Left forelimb (tissue), 1 donor: ENCODE results near the gene SLC9A3.
A peak's percentile ranks its signal among the peaks of the same experiment; 100 is the strongest.

ENCODE experiments used
- DNase-seq: peaks from one replicate; pipeline ENCODE4 v3.0.0-alpha.2; 2018; ENCODE audit warnings: low spot score

SLC9A3 gene

GRCh38 chr5:442335-443238, 81.7 kb downstream of the SLC9A3 start, which contains the start of gene EXOC3:
EXOC3 (plus strand) TSS chr5:443176; CDS start chr5:446206, 3,030 bp downstream.
- peak; percentile 90 for DNase-seq

GRCh38 chr5:441996-442334, 82.3 kb downstream of the SLC9A3 start:
- no peak for DNase-seq

DNA sequence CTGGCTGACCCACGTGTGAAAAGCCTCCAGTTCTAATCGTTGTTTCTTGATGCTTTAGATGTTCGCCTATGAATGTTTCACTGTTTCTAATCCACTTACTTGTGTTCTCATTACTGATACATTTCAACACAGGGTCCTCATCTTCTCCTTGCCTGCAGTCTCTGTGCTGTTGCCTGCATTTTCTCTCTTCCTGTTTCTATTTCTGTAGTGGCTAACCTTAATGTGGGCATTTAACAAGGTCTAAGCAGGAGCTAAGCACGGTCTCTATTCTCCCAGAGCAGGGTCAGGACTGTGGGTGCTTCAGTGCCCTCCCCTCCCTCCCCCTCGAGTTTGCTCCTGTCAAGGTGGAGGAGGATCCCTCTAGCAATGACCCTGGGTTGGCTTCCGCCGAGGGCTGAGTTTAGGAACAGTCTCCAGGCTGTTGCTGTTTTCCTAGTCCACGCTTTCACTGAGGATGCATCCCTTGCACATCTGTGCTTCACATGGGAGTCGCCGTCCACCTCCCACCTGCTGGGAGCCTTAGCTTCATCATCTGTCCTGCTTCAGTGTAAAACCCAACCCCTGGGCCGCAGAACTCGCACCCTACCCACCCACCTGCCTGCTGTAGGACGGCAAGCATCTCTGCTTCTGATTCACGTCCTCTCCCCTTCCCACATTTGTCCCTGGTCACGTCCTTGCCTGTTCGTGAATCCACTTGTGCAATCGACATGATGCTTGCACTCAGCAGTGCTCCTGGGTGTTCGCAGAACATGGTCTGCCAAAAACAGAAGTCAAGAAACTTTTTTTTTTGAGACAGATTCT, 83.6 kb downstream of the SLC9A3 start:
- no peak for DNase-seq

DNA sequence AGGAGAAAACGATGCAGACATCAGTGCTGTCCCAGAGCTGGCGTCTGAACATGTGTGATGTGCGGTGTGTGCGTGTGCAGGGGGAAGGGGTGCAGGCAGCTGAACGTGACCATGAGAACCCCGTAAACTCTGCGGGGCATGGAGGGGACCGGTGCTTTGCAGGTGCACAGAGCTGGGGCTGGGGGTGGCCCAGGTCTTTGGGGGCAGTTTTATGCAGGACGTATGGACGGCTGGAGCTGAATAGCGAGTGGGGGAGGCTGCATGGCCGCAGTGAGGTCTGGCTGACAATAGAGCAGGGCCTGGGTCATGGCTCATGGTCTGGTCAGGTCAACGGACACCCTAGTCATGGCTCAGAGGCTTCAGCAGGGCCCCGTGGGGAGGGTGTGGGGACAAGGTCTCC, 84.6 kb downstream of the SLC9A3 start:
- no peak for DNase-seq

- DNase-seq = no peak
These were observed 85.1 kb downstream of the SLC9A3 start for GRCh38 chr5:439181-439580.

- no peak for DNase-seq
These were observed 85.7 kb downstream of the SLC9A3 start for GRCh38 chr5:438481-438981.

GRCh38 chr5:437281-437771, 86.9 kb downstream of the SLC9A3 start:
- no peak for DNase-seq

- no peak for DNase-seq
These were observed 87.6 kb downstream of the SLC9A3 start for GRCh38 chr5:436641-436975.

GRCh38 chr5:435961-436640, 88.1 kb downstream of the SLC9A3 start:
- no peak for DNase-seq

GRCh38 chr5:435156-435790, 89.0 kb downstream of the SLC9A3 start:
- no peak for DNase-seq

DNA sequence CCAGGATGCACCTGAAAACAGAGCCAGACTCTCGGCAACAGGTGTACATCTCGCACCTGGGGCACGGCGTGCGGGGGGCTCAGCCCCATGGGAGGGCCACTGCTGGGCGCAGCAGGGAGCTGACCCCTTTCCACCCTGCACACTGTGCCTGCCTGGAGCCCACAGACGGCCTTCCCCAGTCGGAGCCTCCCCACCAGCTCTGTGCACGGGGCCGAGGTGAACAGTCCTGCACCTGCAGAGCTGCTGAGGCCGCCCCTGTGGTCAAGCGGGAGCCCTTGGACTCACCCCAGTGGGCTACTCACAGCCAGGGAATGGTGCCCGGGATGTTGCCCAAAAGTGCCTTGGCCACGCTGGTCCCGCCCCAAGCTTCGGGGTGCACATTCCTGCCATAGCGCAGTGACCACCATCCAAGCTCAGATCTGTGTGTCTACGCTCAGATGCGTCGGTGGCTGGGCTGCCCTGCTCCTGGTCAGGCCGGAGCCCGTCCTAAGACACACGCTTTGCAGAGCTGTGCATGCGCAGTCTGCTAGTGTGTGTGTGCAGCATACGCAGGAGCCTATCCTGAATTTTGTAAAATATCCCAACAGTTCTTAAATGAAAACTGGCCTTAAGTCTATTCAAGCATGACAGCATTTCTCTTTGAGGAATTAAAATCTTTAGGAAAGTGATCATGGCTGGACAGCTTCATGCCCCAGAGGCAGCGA, 89.7 kb downstream of the SLC9A3 start:
- no peak for DNase-seq

DNA sequence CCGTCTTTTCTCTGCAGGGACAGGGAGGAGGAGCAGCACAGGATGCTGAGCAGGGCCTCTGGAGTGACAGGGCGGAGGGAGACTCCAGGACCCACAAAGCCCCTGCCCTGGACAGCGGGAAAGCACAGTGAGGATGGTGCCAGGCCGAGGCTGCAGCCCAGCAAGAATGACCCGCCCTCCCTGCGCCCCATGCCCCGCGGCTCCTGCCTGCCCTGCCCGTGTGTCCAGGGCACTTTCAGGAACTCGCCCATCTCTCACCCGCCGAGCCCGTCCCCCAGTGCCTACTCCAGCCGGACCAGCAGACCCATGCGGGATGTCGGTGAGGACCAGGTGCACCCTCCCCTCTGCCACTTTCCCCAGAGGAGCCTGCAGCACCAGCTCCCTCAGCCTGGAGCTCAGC, 90.4 kb downstream of the SLC9A3 start:
- DNase-seq = no peak

GRCh38 chr5:432928-433791, 91.1 kb downstream of the SLC9A3 start:
- no peak for DNase-seq

- DNase-seq = no peak
These were observed 91.9 kb downstream of the SLC9A3 start for GRCh38 chr5:432201-432927.

DNA sequence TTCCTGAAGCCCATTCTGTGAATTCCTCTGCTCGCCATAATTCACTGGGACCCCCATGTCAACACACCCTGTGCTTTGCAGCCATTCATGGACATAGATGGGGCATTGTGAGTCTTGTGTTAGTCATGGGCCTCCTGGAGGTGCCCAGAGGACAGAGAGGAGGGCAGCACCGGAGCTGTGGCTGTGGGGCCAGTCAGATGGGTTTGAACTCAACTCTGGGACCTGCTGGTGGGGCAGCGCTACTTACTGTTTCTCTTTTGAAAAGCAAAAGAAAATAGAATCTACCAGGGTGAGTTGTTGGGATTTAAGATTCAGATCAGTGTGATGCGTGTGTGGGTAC, 92.6 kb downstream of the SLC9A3 start:
- DNase-seq = no peak

DNA sequence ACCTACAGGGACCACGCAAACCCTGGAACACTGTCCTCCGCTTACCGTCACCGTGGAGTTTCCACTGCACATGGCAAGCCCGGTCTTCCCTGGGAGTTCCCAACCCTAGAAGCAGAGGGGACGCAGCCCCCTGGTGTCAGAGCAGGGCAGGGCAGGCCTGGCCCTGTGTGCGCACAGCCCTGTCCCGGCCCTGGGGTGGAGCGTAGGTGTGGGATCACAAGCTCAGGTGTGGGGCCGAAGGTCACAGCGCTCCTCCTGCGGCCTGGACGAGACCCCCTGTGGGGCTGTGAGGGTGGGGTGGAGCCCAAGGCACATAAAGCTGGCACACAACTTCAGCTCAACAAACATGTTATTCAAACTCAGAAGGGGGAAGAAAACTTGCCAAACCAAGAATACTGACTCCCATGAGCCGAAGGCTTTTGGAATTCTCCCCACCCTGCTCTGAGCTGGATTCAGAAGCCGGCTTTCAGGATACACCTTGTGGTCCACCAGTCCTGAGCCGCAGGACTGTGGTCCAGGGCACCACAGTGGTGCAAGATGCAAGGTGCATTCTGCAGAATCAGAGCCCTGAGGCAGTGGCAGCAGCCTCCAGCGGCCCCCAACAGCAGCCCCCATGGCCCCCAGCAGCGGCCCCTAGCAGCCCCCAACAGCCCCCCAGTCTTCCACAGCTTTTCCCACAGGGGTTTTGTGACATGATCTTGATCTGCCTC, 93.1 kb downstream of the SLC9A3 start:
- no peak for DNase-seq

GRCh38 chr5:430214-430925, 93.9 kb downstream of the SLC9A3 start:
- no peak for DNase-seq

DNA sequence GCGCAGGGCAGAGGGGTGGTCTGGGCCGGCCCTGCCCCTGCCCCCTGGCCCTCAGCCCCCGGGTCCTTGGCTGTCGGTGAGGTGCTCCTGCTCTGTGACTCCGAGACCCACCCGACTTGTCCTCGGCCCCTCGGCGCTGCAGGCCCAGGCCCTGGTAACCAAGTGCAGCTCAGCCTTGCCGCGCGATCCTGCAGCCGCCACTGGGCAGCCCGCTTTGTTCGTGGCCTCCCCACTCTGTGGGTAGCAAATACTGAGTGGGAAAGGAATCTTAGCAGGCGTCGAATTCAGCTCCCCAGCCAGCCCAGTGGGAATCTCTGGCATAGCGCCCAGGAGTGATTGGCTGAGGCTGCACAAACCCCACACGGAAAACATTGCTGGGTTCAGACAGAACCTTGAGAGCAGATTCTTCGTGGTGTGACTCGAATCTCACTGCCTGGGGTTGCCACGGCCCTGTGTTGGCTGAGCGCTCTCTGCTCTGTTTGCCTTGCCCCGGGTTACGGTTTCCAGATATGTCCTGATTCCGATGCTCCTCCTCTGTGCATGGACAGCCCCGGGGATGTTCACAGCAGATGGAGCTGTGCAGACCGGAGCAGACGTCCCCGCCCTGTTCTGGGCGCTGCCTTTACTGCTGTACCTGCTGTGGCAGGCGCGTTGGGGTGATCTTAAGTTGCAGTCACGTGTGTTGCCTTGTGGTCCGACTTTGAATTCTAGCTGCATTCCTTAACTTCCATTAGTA, 94.6 kb downstream of the SLC9A3 start:
- peak; percentile 82 for DNase-seq
